ENCODE data around the gene TMEM59L.

The TMEM59L gene

DNA sequence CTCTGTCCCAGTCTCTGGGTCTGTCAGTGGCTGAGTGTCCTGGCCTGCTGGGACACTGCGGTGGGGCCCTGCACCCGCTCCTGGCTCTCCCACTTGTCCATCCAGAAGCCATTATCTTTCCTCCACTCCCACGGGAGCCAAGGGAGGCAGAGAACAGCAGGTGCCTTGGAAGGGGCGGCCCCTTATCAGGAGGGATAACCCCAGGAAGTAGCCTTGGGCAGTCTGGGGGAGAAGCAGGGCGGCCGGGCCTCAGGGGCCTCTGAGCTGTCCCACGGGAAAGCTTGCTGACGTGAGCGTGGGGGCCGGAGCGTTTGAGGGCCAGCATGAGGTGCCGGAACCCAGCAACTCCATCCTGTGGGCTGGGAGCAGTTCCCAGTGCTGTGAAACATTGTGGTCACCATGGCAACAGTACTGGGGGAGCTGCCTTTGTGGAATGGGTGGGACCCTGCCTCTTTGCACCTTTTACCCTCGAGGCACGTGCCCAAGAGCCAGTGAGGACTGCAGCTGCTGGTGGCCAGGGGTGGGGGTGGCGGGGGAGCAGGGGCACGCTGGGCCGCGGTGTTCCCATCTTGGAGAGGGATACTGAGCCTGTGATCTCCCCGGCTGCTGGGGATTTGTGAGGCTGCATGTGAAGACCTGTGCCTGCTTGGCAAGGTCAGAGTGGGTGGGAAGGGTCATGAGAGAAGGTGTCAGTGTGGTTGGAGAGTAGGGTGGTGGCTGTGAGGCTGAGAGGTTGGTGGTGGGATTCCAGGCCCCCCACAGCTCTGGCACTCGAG, 45.1 kb downstream of the TMEM59L start:
- peak; percentile 68 for DNase-seq (ENCODE audit: low read depth, low spot score)

DNA sequence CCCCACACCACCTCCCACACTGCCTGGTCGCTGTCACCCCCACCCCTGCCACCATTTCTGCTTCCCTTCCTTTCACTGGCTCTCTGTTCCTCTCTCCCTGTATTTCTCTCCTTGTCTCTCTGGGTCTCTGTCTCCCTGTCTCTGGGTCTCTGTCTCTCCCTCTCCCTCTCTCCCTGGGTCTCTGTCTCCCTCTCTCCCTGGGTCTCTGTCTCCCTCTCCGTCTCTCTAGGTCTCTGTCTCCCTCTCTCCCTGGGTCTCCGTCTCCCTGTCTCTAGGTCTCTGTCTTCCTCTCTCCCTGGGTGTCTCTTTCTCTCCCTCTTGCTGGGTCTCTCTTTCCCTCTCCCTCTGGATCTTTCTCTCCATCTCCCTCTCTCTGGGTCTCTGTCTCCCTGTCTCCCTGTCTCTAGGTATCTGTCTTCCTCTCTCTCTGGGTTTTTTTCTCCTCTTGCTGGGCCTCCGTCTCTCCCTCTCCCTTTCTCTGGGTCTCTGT, 45.7 kb downstream of the TMEM59L start:
- no peak for DNase-seq (ENCODE audit: low read depth, low spot score)

- DNase-seq (ENCODE audit: low read depth, low spot score) = no peak
These were observed 46.8 kb downstream of the TMEM59L start for GRCh38 chr19:18659281-18660050.

GRCh38 chr19:18660051-18660910, 47.6 kb downstream of the TMEM59L start:
- no peak for DNase-seq (ENCODE audit: low read depth, low spot score)

GRCh38 chr19:18660939-18661670, 48.4 kb downstream of the TMEM59L start:
- no peak for DNase-seq (ENCODE audit: low read depth, low spot score)

- no peak for DNase-seq (ENCODE audit: low read depth, low spot score)
These were observed 50.5 kb downstream of the TMEM59L start for GRCh38 chr19:18662972-18663732.

DNA sequence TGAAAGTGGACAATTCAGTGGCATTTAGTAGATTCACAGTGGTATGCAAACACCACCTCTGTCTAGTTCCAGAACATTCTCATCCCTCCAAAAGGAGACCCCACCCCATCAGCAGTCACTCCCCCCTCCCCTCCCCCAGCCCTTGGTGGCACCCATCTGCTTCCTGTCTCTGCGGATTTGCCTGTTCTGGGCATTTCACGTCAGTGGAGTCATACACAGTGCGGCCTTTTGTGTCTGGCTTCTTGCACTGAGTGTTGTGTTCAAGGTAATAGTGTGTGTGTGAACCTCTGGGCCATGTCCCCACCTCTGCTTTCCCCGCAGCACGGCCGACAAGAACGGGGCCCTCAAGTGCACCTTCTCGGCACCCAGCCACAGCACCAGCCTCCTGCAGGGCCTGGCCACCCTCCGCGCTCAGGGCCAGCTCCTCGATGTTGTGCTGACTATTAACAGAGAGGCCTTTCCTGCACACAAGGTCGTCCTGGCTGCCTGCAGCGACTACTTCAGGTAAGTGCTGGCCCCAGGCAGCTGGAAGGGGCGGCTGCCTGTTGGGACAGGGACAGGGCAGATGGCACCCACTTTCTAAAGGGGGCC, 51.4 kb downstream of the TMEM59L start:
- no peak for DNase-seq (ENCODE audit: low read depth, low spot score)

- DNase-seq (ENCODE audit: low read depth, low spot score) = no peak
These were observed 53.1 kb downstream of the TMEM59L start for GRCh38 chr19:18665771-18666202.

GRCh38 chr19:18666317-18666716, 53.6 kb downstream of the TMEM59L start:
- no peak for DNase-seq (ENCODE audit: low read depth, low spot score)

- DNase-seq (ENCODE audit: low read depth, low spot score) = no peak
These were observed 54.1 kb downstream of the TMEM59L start for GRCh38 chr19:18666784-18667183.

- no peak for DNase-seq (ENCODE audit: low read depth, low spot score)
These were observed 55.0 kb downstream of the TMEM59L start for GRCh38 chr19:18667531-18668251.

- DNase-seq (ENCODE audit: low read depth, low spot score) = no peak
These were observed 55.6 kb downstream of the TMEM59L start for GRCh38 chr19:18668252-18668631.

DNA sequence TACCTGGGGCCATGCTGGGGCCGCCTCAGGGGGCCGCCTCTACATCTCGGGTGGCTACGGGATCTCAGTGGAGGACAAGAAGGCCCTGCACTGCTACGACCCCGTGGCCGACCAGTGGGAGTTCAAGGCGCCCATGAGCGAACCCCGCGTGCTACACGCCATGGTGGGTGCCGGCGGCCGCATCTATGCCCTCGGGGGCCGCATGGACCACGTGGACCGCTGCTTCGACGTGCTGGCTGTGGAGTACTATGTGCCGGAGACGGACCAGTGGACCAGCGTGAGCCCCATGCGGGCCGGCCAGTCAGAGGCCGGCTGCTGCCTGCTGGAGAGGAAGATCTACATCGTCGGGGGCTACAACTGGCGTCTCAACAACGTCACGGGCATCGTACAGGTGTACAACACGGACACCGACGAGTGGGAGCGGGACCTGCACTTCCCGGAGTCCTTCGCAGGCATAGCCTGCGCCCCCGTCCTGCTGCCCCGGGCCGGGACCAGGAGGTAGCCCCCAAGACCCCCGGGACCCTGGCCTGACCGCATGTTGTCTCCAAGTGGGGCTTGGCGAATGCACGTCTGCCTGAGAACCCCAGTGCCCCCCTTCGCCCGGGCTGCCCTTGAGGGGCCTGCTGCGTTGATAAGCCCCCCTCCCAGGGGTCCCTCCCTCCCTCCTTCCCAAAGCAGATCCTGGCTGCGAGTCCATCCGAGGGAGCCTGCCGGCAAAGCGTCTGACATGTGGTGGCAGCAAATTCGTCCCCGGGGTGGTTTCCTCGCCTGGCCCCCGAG, 56.3 kb downstream of the TMEM59L start:
- DNase-seq (ENCODE audit: low read depth, low spot score) = no peak

DNA sequence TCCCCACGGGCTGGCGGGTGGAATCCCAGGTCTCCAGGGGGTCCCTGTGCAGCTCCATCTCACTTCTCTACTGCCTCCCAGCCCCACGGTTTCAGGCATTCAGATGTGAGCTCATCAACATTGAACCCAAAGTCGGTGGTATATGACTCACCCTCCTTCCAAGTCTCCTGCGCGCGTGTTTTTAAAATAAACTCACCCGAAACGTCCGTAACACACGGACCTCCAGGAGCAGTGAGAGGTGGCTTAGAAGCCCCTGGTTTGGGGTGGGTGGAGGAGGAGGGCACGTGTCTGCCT, 56.8 kb downstream of the TMEM59L start:
- DNase-seq (ENCODE audit: low read depth, low spot score) = no peak

DNA sequence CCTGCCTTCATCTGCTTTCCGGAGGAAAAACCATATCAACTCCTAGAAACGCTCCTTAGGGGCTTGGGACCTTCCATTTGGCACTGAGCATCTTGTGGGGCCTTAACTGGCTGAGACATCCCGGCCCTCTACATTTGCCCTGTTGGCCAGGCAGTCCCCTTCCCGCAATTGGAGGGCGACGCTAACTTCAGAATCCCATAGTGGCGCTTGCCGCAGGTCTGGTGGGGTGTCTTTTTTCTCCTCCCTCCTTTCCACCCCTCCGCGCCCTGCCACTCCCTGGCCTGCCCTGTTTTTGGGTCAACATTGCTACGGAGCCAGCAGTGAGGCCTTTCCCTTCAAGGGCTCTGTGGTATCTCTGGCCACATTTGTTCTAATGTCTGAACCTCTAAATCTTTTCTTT, 57.2 kb downstream of the TMEM59L start:
- DNase-seq (ENCODE audit: low read depth, low spot score) = no peak

DNA sequence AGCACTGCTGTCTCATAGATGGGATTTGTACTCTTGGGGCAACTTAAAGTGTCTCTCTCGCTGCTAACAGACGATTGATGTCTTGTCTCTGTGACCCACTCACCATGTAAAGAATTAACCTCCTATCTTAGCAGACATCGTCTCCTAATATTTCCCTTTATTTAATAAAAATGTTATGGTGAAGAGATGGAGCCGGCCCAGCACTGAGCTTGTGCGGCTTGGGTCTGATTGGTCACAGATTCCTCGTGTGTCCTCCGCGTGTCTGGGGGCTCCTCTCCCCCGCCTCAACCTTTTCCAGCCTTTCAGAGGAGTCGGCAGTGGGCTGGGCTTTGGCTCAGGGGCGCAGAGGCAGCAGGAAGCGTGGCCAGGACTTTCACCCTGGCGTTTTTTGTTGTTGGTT, 57.6 kb downstream of the TMEM59L start:
- no peak for DNase-seq (ENCODE audit: low read depth, low spot score)
